Activated effector memory CD4-positive, alpha-beta T cell treated with anti-CD3 and anti-CD28 coated beads, Interleukin-2, amount 50 U/mL, for 16 hours (primary cell): ENCODE measurements around the gene ST6GALNAC1.

ENCODE experiments used
- DNase-seq: peaks from one replicate; pipeline ENCODE4 v3.0.0-alpha.2; 2020

ST6GALNAC1 gene

GRCh38 chr17:76575570-76575969 is 68.0 kb downstream of the ST6GALNAC1 start:
- DNase-seq, result no peak
